H1 (cell line): ENCODE results near the gene BORCS6. TPM values are rescaled to one million over a fixed set of nuclear protein-coding genes. Genes with fewer than 3 reads are reported as not detected.
A peak's percentile ranks its signal among the peaks of the same experiment; 100 is the strongest.

ENCODE experiments used
- CTCF ChIA-PET: fragments of 300-600 bp; sonication (Branson Sonifier 250); formaldehyde crosslinking; loops from one replicate; lab custom pipeline; 2021; ENCODE audit not compliant: partially characterized antibody; lab: Charles Lee
- POLR2A ChIA-PET: fragments of 300-600 bp; sonication (Branson Sonifier 250); formaldehyde crosslinking; loops from one replicate; lab custom pipeline; 2021; ENCODE audit warnings: inconsistent platforms; ENCODE audit not compliant: partially characterized antibody; lab: Charles Lee
- DNase-seq, 2 experiments: peaks; one replicate each; pipeline versions ENCODE4 v3.0.0 to v3.0.0-alpha.2; 2010 to 2022; ENCODE audit warnings: low spot score in 2 of 2, low read depth in 1 of 2, mixed read lengths in 1 of 2
- FAIRE-seq: peaks from 2 replicates; lab custom pipeline; 2011; peaks lifted over from hg19 to GRCh38; lab: Jason Lieb, UNC
- H2AFZ ChIP-seq: 2 replicates; pipeline ENCODE4 v1.8.1; 2012; ENCODE audit warnings: low read length, inconsistent platforms
- H2AK5ac ChIP-seq: 2 replicates; pipeline ENCODE4 v1.6.1; 2013; ENCODE audit warnings: low read depth, low read length
- H2BK120ac ChIP-seq: replicated peaks from 2 replicates; pipeline ENCODE3; 2013; ENCODE audit warnings: low read depth, low read length, inconsistent platforms
- H2BK12ac ChIP-seq: 2 replicates; pipeline ENCODE4 v1.6.1; 2013; ENCODE audit warnings: low read depth, low read length
- H2BK15ac ChIP-seq: 2 replicates; pipeline ENCODE4 v1.6.1; 2013; ENCODE audit warnings: low read length
- H2BK20ac ChIP-seq: 2 replicates; pipeline ENCODE4 v1.6.1; 2013; ENCODE audit warnings: low read length
- H2BK5ac ChIP-seq: 2 replicates; pipeline ENCODE4 v1.6.1; 2013; ENCODE audit warnings: low read depth, low read length
- H3K14ac ChIP-seq: 2 replicates; pipeline ENCODE4 v1.6.1; 2013; ENCODE audit warnings: inconsistent platforms; ENCODE audit not compliant: insufficient read length
- H3K18ac ChIP-seq: 2 replicates; pipeline ENCODE4 v1.6.1; 2013; ENCODE audit warnings: low read length; ENCODE audit errors: extremely low read depth
- H3K23ac ChIP-seq: 2 replicates; pipeline ENCODE4 v1.6.1; 2013; ENCODE audit warnings: inconsistent platforms; ENCODE audit not compliant: insufficient read length
- H3K23me2 ChIP-seq: 2 replicates; pipeline ENCODE4 v1.6.1; 2013; ENCODE audit warnings: low read depth, low read length
- H3K27ac ChIP-seq: 2 replicates; pipeline ENCODE4 v1.6.1; 2011; ENCODE audit warnings: low read depth, low read length, inconsistent platforms
- H3K27me3 ChIP-seq, 4 experiments: replicated peaks in 1 of 4; 1 replicate in 1 of 4; 2 replicates in 3 of 4; pipeline versions ENCODE4 v1.6.1 to v1.8.1; 2011 to 2013; ENCODE audit warnings: low read length in 3 of 4, mild to moderate bottlenecking in 3 of 4, inconsistent platforms in 2 of 4, mixed read lengths in 2 of 4, moderate library complexity in 1 of 4; ENCODE audit not compliant: control insufficient read depth in 3 of 4, insufficient read depth in 3 of 4; ENCODE audit errors: extremely low read depth in 1 of 4
- H3K36me3 ChIP-seq, 4 experiments: 2 replicates each; pipeline versions ENCODE4 v1.6.1 to v1.8.1; 2011 to 2013; ENCODE audit warnings: mild to moderate bottlenecking in 4 of 4, low read length in 3 of 4, moderate library complexity in 2 of 4, control low read depth in 1 of 4, inconsistent platforms in 1 of 4; ENCODE audit not compliant: insufficient read depth in 4 of 4, control insufficient read depth in 2 of 4
- H3K4ac ChIP-seq: replicated peaks from 2 replicates; pipeline ENCODE3; 2013; ENCODE audit warnings: low read length, low read depth, mixed read lengths, inconsistent platforms; ENCODE audit not compliant: insufficient read length
- H3K4me1 ChIP-seq, 4 experiments: replicated peaks in 1 of 4; 1 replicate in 1 of 4; 2 replicates in 3 of 4; pipeline versions ENCODE4 v1.6.1 to v1.8.1; 2011 to 2013; ENCODE audit warnings: low read length in 3 of 4, inconsistent platforms in 2 of 4, mixed read lengths in 1 of 4; ENCODE audit not compliant: insufficient read depth in 4 of 4, control insufficient read depth in 3 of 4
- H3K4me2 ChIP-seq, 2 experiments: 2 replicates each; pipeline versions ENCODE4 v1.6.1 to v1.8.1; 2011 to 2013; ENCODE audit warnings: low read depth in 2 of 2, low read length in 2 of 2, control low read depth in 1 of 2, inconsistent platforms in 1 of 2, mild to moderate bottlenecking in 1 of 2; ENCODE audit not compliant: insufficient read depth in 1 of 2
- H3K4me3 ChIP-seq, 4 experiments: fragments of 200-600, 300-600 bp in 1 of 4; sonication (generic), shearing (Covaris generic), sonication (Bioruptor Twin) in 1 of 4; 2 replicates each; pipeline versions ENCODE4 v1.5.1 to v1.8.1; 2011 to 2016; ENCODE audit warnings: low read length in 4 of 4, low read depth in 3 of 4, control low read depth in 2 of 4, inconsistent platforms in 2 of 4, mild to moderate bottlenecking in 2 of 4, mixed read lengths in 1 of 4, moderate library complexity in 1 of 4; ENCODE audit not compliant: insufficient read depth in 2 of 4; ENCODE audit errors: extremely low read depth in 1 of 4
- H3K56ac ChIP-seq: replicated peaks from 2 replicates; pipeline ENCODE3; 2013; ENCODE audit warnings: low read depth, mild to moderate bottlenecking, mixed read lengths, low read length, inconsistent platforms; ENCODE audit not compliant: insufficient read length
- H3K79me1 ChIP-seq: 2 replicates; pipeline ENCODE4 v1.6.1; 2013; ENCODE audit warnings: low read depth, low read length, control low read depth
- H3K79me2 ChIP-seq, 2 experiments: 2 replicates each; pipeline versions ENCODE4 v1.6.1 to v1.8.1; 2012 to 2013; ENCODE audit warnings: low read length in 2 of 2, mild to moderate bottlenecking in 2 of 2, inconsistent platforms in 1 of 2; ENCODE audit not compliant: insufficient read depth in 2 of 2, control insufficient read depth in 1 of 2
- H3K9ac ChIP-seq, 4 experiments: replicated peaks in 1 of 4; 1 replicate in 1 of 4; 2 replicates in 3 of 4; pipeline versions ENCODE4 v1.6.1 to v1.8.1; 2011 to 2013; ENCODE audit warnings: low read depth in 3 of 4, low read length in 3 of 4, control low read depth in 2 of 4, mild to moderate bottlenecking in 2 of 4, moderate library complexity in 2 of 4, inconsistent platforms in 1 of 4; ENCODE audit errors: extremely low read depth in 1 of 4
- H3K9me3 ChIP-seq, 2 experiments: 2 replicates each; pipeline versions ENCODE4 v1.6.1 to v1.8.1; 2012 to 2013; ENCODE audit warnings: mild to moderate bottlenecking in 2 of 2, moderate library complexity in 2 of 2, control low read depth in 1 of 2, inconsistent platforms in 1 of 2, low read depth in 1 of 2, low read length in 1 of 2, mixed read lengths in 1 of 2; ENCODE audit not compliant: insufficient read depth in 2 of 2
- H4K20me1 ChIP-seq, 2 experiments: replicated peaks in 1 of 2; 2 replicates each; pipeline versions ENCODE3 to v1.8.1; 2011 to 2013; ENCODE audit warnings: inconsistent platforms in 2 of 2, low read length in 2 of 2, mild to moderate bottlenecking in 1 of 2; ENCODE audit not compliant: insufficient read depth in 2 of 2, control insufficient read depth in 1 of 2
- H4K5ac ChIP-seq: 2 replicates; pipeline ENCODE4 v1.6.1; 2013; ENCODE audit warnings: low read length, low read depth, mixed read lengths, inconsistent platforms; ENCODE audit not compliant: insufficient read length
- H4K8ac ChIP-seq: 2 replicates; pipeline ENCODE4 v1.8.0; 2013; ENCODE audit warnings: mild to moderate bottlenecking, moderate library complexity, low read length, inconsistent platforms; ENCODE audit not compliant: insufficient read depth; ENCODE audit errors: extremely low read depth
- H4K91ac ChIP-seq: replicated peaks from 2 replicates; pipeline ENCODE3; 2013; ENCODE audit warnings: low read length, mixed read lengths, inconsistent platforms; ENCODE audit not compliant: insufficient read length
- CHD1 ChIP-seq: IDR thresholded peaks from 2 replicates; pipeline ENCODE4 v1.6.1; 2012; ENCODE audit warnings: low read depth, low read length, improper control_type of control experiment
- FOSL1 ChIP-seq: IDR thresholded peaks from 2 replicates; pipeline ENCODE4 v1.6.1; 2011; ENCODE audit warnings: mild to moderate bottlenecking, low read depth, low read length, moderate library complexity; ENCODE audit not compliant: insufficient read depth
- GABPA ChIP-seq: IDR thresholded peaks from 2 replicates; pipeline ENCODE4 v1.6.1; 2011; ENCODE audit warnings: mild to moderate bottlenecking, low read length, moderate library complexity, borderline replicate concordance; ENCODE audit not compliant: insufficient read depth
- GTF2F1 ChIP-seq: IDR thresholded peaks from 2 replicates; pipeline ENCODE4 v1.6.1; 2012; ENCODE audit warnings: low read depth, low read length, improper control_type of control experiment, borderline replicate concordance
- NRF1 ChIP-seq: IDR thresholded peaks from 2 replicates; pipeline ENCODE4 v1.6.1; 2011; ENCODE audit warnings: mild to moderate bottlenecking, low read depth, low read length, improper control_type of control experiment
- PHF8 ChIP-seq: fragments of 200-600 bp; sonication (generic); conservative IDR thresholded peaks from 2 replicates; pipeline ENCODE4 v1.7.1; 2012; ENCODE audit warnings: low read depth, mild to moderate bottlenecking, inconsistent platforms, low read length, moderate library complexity
- SP1 ChIP-seq: IDR thresholded peaks from 2 replicates; pipeline ENCODE4 v1.6.1; 2011; ENCODE audit warnings: low read depth, low read length
- TAF1 ChIP-seq: IDR thresholded peaks from 2 replicates; pipeline ENCODE4 v1.6.1; 2011; ENCODE audit warnings: mild to moderate bottlenecking, low read depth, low read length
- USF2 ChIP-seq: IDR thresholded peaks from 2 replicates; pipeline ENCODE4 v1.6.1; 2011; ENCODE audit warnings: low read length, improper control_type of control experiment
- WGBS, 2 experiments: shearing (Covaris generic) in 1 of 2; methylation state at CpG; one replicate each; pipeline versions ENCODE4 v1.1.6 to v1.1.7; 2013 to 2015; ENCODE audit warnings: low lambda C conversion rate in 2 of 2, mixed read lengths in 2 of 2, inconsistent platforms in 1 of 2, low coverage in 1 of 2, missing lambda C conversion rate in 1 of 2; ENCODE audit not compliant: insufficient replicate concordance in 2 of 2, insufficient coverage in 1 of 2, insufficient read length in 1 of 2; ENCODE audit errors: extremely low coverage in 1 of 2, missing lambda C conversion rate in 1 of 2; 5-methylcytosine and 5-hydroxymethylcytosine counted together
- polyA plus RNA-seq, 7 experiments: library from polyadenylated mRNA; depleted of rRNA in 3 of 7; stranded (reverse) in 5 of 7; unstranded in 2 of 7; fragments of >200 nt in 5 of 7; fragments of 200-250 nt in 2 of 7; gene quantifications; 1 replicate in 5 of 7; 2 replicates in 1 of 7; 4 replicates in 1 of 7; pipeline versions ENCODE4 v1.2.1 to v1.2.3, GENCODE V29; 2011 to 2013; ENCODE audit warnings: missing spikeins in 2 of 7, mixed read lengths in 2 of 7
- total RNA-seq: library from RNA; stranded (reverse); fragmentation: NEBNext Ultra II Directional; extraction: Animal tissue kit (Norgen Biotek cat#: 25700); gene quantifications from 2 replicates; pipeline ENCODE4 v1.2.1, GENCODE V29; 2021

The BORCS6 gene
- total and polyA plus RNA-seq, 2 of the 8 experiments (the other 6 are each of a cell fraction or from before 2014, with no cell fraction given) = 3.3 to 3.6 TPM

DNA sequence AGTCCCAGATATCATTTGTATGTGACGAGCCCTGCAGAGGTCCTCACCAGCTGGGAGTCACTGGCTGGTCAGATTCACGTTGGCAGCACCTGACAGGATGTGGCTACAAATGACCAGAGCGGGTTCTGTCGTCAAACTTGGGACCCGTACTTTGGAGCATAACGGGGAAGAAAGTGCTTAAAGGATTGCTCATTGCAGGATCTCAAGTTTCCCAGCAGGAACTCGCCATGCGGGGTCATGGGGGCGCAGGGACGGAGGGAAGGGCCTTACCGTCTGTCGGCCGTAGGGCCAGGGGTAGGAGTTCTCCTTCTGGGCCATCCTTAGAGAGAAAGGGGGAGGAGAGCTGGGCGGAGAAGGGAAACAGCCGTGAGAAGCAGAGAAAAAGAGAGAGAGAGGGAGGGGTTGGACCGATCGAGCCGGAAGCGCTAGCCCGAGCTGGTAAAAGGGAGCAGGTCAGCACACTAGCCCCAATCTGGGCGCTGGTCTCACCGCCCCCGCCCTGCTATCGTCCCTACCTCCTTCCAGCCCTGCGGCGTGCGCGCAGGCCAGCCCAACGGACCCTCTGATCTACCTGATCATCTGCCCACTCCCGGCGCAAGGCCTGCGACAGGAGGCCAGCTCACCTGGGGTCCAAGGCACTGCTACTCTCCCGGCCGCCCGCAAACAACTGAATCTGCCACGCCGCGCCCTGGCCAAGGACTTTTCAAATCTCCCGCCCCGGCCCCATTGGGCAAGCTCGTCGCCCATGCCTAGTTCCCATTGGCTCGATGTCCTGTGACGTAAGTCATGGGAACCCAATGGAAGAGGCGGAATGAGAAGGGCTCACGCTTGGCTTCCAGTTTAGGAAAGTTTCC, 20.2 kb upstream of the BORCS6 start, which contains the start of gene AURKB:
Gene AURKB, minus strand, starts transcription at position 669 of the 854 bp plus-strand sequence. Its CDS starts 351 bp downstream, at position 318.
- Histone ChIP-seq H4K20me1 (peaks cover 4 to 5% of the 10 kb centered on the region in 2 experiments), H2BK5ac (peak within 1 kb of the TSS; percentile 96), H3K4ac (peak within 1 kb of the TSS; percentile 76), H2BK12ac (no peak within 1 kb of the TSS; the same call in 1 of the 2 replicates), H3K23ac (no peak within 1 kb of the TSS), H3K9me3 (no peaks in the 10 kb centered on the region), H3K14ac (no peak within 1 kb of the TSS), H4K8ac (peak within 1 kb of the TSS; percentile 85; the same call in 1 of the 2 replicates), H2BK20ac (no peak within 1 kb of the TSS), H3K79me2 (peaks cover 3 to 16% of the 10 kb centered on the region in 2 experiments), H3K27ac (peak within 1 kb of the TSS; percentile 92; the same call in 1 of the 2 replicates), H2AK5ac (no peak within 1 kb of the TSS), H3K4me3 (peak within 1 kb of the TSS; percentile 67 to 93 (median 80)), H2BK15ac (peak within 1 kb of the TSS; percentile 99; the same call in 1 of the 2 replicates), H3K56ac (peak within 1 kb of the TSS; percentile 80), H3K18ac (peak within 1 kb of the TSS; percentile 98), H2AFZ (no peak within 1 kb of the TSS), H3K27me3 (no peaks in the 10 kb centered on the region), H4K5ac (peak within 1 kb of the TSS; percentile 16), H3K36me3 (peaks cover 10 to 26% (median 18%) of the 10 kb centered on the region in 4 experiments; a peak in 7 of 8 replicates), H3K4me1 (peaks cover 0 to 4% (median under 1%) of the 10 kb centered on the region in 4 experiments; a peak in 2 of 7 replicates), H3K79me1 (0 out of 2 replicates have a peak, but pooled peaks cover 4% of the 10 kb centered on the region), H3K4me2 (peak within 1 kb of the TSS; percentile 62 to 89), H3K23me2 (peaks cover 4% of the 10 kb centered on the region), H4K91ac (peak within 1 kb of the TSS; percentile 88), H2BK120ac (no peak within 1 kb of the TSS), H3K9ac (peak within 1 kb of the TSS; percentile 72 to 84 (median 80))
- POLR2A ChIA-PET = interaction anchor here (0.5 to 19.6 kb wide), 26 partner anchors 13 to 258 kb away, joined by 3 to 373 read pairs (median 5); partner anchors contain the start of genes BORCS6, CTC1, HES7 and KRABD2
- DNase-seq (peak in 1 of 2 experiments; percentile 97), FAIRE-seq (peak; percentile 93)
- 0% methylated on average over 43 of the region's 46 CpGs; no CpG with 5 or more reads in 1 of the 2 experiments for WGBS, 2 experiments
- CTCF ChIA-PET = interaction anchor here (0.5 to 1.9 kb wide), 9 partner anchors 8 to 147 kb away, joined by 3 to 5 read pairs (median 3); no protein-coding TSS in a partner anchor
- TF ChIP-seq GTF2F1 (peak; percentile 84; the same call in 1 of the 2 replicates), SP1 (peak; percentile 85), PHF8 (peak; percentile 96), GABPA (no peak), NRF1 (no peak), CHD1 (no peak), USF2 (no peak), FOSL1 (no peak), TAF1 (peak; percentile 97)
